ENCODE results near the gene EYA4.

- no peak for TF ChIP-seq EZH2 (IDR thresholded peaks at IDR 0.05; ENCODE audit: borderline replicate concordance, low read length)
- no peak for TF ChIP-seq CTCF (IDR thresholded peaks at IDR 0.05; ENCODE audit: low read length)
Observed at GRCh38 chr6:133415262-133415661, 174.1 kb downstream of the EYA4 start.
